Stimulated activated CD8-positive, alpha-beta memory T cell treated with anti-CD3 and anti-CD28 coated beads, Interleukin-12 subunit alpha, Interleukin-12 subunit beta, amount 100 ng/mL, for 24 hours (primary cell): ENCODE measurements around the gene TMEM204.
A peak's percentile ranks its signal among the peaks of the same experiment; 100 is the strongest.

Experiments
- DNase-seq: peaks from one replicate; pipeline ENCODE4 v3.0.0-alpha.2; 2020; ENCODE audit errors: extremely low read depth

TMEM204 gene

DNA sequence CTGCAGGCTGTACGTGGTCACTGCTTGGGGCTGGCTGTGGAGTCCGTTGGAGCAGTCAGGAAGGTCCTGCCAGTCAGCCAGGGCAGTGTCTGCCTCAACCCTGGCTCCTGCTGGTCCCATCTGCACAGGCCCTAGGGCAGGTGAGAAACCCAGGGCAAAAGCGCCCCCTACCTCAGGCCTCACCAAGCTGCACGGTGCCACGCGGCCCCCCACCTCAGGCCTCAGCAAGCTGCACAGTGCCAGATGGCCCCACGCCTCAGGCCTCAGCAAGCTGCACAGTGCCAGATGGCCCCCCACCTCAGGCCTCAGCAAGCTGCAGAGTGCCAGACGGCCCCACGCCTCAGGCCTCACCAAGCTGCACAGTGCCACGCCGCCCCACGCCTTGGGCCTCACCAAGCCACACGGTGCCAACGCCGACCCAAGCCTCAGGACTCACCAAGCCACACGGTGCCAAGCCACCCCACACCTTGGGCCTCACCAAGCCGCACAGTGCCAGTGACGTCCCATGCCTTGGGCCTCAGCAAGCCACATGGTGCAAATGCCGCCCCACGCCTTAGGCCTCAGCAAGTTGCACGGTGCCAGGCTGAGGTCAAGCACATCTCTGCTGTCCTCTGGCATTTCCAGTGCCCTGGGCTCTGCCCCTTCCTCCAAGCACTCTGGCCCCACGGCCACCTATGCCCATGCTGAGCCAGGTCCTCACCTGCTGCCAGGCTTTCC is 5.5 kb downstream of the TMEM204 start:
- DNase-seq = no peak

DNA sequence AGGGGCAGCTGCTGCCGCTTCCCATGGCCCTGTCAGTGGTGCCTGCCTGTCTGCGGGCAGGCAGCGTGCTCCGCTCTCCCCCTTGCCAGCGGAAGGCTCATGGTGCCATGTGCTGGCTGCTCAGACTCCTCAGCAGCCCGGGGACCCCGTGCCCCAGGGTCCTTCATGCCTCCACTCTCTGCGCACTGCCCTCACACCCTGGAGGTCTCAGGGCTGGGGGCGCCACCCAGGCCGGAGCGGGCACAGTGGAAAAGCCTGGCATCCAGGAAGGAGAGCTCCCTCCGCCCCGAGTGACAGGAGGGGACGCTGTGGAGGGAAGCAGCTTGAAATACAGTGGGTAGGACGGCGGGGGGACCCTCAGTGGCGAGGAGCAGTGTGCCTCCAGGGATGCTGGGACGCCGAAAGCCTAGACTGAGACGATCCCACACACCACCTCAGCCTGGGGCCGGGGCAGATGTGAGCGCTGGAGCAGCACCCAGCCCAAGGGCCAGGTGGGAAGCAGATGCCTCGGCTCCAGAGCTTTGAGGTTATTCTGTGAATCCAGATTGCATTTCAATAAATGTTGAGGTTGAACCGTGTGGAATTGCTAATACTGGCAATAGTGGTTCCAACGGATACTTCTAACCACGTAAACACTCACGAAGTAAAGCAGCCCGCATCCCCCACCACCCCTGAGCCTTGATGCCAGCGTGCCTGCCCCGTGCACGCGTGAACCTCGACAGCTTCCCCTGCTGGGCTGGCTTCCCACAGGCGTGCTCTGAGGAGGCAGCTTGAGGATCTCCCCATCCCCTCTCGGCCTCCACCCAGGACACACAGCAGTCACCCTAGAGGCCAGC is 6.5 kb downstream of the TMEM204 start:
- DNase-seq = no peak

DNA sequence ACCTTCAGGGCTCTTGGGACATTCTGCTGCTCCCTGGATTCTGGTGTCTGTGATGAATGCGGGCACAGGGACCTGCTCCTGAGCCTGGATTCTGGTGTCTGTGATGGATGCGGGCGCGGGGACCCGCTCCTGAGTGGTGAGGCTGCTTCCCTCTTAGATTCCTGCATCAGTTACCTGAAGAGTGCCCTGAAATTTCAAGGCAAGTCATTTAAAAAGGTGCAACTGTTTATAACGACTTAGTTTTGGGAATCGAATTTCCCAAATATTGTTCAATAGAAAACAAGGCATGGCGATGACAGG is 7.0 kb downstream of the TMEM204 start:
- no peak for DNase-seq

DNA sequence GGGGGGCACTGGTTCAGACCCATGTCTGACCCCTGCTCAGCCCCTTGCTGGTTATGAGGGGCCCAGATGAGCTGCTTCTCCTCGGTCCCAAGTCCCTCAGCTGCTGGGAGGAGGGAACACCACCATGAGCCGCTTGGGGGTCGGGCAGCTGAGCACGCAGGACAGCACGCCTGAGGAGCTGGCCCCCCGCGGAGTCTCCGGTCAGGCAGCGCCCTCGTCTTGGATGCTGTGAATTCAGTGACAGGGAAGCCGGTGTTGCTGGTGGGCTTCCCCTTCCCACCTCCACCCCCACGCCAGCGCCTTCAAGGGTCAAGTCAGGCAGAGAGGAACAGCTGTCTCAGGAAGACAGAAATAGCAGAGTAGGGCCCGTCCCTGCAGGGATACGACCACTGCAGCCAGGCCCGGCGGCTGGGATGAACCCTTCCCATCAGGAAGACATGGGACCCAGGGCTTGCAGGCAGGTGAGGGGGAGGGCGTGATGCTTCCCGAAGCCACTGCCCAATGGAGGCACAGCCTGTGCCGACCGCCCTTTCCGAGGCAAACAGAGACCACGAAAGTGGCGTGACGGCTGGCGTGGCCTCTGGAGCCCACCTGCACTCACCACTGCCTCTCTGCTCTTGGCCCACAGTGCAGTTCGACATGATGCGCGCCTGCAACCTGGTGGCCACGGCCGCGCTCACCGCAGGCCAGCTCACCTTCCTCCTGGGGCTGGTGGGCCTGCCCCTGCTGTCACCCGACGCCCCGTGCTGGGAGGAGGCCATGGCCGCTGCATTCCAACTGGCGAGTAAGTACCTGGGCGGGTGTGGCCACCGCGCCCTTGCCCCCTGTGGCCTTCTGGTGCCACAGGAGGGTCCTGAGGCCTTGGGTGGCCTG is 8.1 kb downstream of the TMEM204 start:
- DNase-seq = no peak

DNA sequence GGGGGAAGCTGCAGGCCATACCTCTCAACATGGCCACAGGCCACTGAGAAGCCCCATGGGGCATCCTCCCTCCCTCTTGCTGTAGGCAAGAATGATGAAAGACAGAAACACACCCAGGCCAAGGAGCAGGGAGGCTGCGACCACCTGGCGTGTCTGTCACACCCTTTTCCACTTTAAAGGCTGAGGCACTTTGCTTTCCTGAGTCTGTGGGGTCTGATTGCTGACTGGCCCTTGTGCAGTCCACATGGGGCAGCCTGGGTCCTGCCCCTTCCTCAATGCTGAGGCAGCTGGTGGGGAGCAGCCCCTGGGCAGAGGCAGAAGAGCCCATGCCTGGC is 8.7 kb downstream of the TMEM204 start:
- DNase-seq = no peak

DNA sequence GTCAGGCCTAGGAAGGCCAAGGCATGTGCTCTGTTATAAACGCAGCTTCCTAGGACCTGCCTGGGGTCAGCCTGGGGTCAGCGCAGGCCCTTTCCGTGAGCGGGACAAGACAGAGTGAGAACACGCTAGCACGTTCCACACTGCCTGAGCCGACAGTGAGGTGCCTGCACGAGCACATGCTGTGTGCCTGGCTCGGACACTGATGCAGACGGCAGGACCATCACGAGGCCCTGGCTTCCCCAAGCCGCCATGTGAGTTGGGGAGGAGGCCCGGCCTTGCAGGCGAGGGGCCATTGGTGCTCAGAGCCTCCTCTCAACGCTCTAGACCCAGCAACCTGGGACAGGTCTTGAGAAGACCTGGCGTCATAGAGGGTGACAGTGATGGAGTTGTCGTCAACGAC is 9.1 kb downstream of the TMEM204 start:
- DNase-seq = no peak

DNA sequence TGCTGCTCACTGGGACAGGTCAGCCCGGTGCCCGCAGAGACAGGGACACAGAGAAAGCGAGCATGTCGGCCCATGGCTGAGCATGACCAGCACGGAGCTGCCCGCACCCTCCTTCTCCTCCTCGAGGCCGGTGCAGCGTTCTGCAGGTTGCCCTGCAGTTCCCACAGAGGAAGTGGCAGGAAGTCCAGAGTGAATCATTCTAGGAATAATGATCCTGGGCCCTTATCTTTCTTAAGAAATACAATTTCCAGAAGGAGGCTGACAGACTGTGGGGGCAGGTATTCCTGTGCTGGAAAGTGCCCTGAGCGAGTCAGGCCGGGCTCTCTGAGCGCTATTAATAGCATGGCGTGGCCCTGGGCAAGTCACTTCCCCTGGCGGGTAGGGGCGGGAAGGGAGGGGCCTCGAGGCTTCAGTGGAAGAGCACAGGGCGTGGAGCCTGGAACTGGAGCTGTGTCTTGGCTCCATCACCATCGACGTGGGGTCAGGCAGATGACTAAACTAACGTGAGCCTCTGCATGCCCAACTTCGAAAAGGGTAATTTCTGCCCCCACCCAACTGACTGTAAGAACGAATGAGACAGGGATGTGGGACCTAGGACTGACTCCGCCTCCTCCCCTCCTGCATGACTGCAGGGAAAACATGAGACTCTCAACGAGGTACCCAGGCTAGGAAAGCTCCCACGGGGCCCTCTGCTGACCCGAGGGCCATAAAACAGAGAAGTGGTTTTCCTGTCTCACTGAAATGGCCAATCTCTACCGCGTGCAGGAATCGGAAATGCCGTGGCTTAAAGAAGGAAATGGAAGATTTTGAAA is 9.8 kb downstream of the TMEM204 start:
- peak; percentile 31 for DNase-seq

DNA sequence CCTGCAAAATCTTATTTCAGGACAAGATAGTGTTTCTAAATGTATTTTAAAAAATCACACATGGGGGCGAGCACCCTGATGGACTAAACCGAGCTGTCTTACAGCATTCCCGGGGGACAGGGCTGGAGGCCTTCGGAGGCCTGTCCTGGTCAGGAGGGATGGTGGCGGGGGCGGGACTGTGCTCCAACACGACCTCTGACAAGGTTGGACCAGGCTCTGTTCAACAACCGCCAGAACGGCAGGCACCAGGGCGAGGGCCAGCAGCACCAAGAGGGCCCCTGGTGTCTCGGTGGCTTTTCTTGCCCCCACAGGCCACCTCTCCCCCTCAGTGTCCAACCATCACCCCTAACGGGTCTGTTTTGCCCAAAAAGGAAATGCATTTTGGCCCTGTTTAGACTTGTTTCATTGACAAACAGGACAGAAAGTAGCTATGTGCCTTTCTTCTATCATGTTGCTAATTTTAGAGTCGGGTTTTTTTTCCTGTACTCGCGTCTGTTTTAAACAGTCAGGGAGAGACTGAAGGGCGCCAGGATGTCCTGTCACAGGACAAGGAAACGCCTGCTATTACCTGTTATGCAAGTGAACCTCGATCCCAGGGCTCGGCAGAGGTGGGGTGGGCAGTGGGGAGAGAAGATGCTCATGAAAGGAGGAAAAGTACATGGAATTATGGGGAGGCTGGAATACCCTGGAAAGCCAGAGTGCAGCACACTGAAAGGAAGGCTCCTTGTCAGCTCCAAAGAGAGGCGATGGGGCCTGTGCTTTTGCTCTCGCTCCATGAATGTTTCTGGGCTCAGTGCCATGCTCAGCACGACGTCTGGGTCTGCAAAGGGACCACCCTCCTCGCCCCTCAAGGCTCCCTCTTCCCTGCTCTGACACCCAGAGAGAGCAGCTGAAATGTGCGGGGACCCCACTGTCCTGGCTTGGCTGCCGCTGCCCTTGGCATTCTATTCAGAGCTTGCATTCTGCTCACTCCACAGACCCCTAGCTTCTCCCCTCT is 11.9 kb downstream of the TMEM204 start:
- no peak for DNase-seq

DNA sequence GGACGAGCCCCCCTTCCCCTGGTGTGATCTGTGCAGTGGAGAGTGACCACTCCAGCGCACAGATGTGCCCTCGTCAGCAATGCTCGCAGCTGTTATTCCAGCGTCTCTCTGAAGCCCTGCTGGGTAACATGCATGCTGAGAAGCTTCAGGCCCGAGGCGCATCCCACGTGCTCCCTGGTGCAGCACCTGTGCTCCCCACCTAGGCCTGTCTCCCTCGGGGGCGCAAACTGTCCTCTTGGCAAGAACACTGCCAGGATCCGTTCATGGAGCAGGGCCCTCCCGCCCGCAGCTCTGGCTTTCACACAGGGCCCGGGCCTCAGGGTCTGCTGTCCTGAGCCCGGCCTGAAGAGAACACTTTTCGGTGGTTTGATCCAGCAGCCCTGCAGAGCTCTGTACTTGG is 13.0 kb downstream of the TMEM204 start:
- no peak for DNase-seq

DNA sequence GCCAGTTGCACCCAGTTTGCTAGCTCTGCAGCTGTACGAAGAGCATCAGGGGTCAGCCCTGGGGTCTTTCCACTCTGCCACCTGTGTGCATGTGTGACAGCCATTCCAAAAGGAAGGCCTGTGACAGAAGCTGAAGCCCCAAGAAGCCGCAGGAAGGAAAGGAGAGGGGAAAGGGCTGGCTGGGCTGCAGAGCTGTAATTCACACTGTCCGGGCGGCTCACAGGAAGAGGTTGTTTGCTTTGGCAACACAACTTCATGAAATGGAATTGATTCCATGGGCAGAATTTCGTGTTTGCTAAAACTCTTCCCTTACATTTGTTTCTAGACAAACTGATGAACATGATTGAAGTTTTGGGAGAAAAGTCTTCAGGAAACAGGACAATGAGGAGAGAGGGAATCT is 14.8 kb downstream of the TMEM204 start:
- DNase-seq = no peak

DNA sequence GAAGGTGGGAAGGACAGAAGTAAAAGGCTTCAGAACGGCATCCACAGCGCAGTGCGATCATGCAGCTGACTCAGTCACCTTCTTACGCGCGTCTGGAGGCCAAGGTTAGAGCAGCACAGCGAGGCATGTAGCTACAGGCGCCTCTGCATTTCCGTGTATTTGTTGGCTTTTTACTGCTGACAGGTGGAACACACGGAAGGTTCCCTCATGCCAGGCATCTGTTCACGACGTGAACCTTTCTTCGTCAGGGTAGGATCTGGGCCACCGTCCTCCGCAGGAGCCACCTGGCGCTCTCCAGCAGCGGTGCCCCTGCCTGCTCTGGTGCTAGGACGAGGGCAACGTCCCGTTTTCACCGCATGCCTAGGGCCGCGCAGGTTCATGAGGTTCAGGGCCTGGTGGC is 15.3 kb downstream of the TMEM204 start:
- DNase-seq = no peak

DNA sequence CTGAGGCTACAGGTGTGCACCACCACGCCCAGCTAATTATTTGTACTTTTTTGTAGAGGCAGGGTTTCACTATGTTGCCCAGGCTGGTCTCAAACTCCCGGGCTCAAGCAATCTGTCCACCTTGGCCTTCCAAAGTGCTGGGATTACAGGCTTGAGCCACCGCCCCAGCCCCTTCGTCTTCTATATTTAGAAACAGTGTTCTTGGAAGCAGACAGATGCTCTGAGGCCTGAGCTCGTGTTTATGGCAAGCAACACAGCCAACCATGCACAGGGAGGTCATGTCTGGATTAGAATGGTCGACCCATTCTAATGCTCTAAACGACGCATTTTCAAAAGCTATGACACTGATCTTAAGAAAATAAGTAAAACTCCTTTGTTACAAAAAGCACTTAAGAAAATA is 16.6 kb downstream of the TMEM204 start:
- no peak for DNase-seq

DNA sequence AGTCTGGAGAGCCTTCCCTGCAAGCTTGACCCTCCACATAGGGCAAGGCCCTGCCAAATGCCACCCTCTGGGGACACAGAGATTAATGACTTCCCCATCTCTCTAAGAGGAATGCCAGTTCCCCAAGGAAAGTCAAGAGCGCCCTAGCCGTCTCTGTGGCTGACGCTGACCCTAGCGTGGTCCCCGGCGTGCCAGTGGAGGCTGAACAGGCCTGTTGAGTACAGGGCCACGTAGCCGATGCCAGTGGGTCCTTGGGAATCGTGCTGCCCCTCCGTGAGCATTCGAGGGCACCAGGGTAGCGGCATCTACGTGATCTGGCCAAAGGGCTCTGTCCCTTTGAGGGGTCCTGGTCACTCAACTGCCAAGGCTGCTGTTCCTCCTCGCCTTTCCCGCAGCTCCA is 17.2 kb downstream of the TMEM204 start:
- no peak for DNase-seq

DNA sequence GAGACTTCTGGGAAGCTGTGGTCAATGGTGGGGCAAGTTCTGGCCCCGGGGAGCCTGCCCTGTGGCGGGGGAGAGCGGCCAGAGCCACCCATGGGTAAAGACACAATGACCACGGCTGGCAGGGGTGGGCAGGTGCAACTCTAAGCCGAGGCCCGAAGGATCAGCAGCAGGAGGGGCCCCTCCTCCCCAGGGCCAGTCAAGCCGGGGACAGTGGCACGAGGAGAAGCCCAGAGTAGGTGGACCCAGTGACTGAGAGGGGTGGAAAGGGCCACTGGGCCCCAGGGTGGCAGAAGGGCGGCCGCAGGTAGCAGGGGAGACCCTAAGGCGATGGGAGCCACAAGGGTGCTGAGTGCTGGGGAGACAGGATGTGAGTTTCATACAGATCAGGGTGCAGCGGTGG is 17.7 kb downstream of the TMEM204 start:
- no peak for DNase-seq

DNA sequence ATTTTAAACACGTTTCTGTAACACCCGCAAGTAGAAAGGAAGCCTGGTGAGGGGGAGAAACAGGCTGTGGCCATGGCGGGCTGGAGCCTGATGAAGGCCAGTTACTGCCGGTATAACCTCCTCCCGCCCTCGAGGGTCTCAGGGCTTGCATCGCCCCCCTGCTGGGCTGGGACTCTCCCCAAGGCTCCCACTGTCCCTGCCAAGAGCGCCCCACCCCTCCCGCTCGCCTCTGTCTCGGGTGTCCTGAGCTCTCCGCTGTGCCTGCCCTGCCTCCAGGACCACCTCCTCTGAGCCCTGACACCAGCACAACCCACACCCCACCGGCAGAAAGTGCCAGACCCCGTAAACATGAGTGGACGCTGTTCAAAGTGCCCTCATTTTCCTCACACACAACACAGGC is 18.7 kb downstream of the TMEM204 start:
- DNase-seq = no peak

DNA sequence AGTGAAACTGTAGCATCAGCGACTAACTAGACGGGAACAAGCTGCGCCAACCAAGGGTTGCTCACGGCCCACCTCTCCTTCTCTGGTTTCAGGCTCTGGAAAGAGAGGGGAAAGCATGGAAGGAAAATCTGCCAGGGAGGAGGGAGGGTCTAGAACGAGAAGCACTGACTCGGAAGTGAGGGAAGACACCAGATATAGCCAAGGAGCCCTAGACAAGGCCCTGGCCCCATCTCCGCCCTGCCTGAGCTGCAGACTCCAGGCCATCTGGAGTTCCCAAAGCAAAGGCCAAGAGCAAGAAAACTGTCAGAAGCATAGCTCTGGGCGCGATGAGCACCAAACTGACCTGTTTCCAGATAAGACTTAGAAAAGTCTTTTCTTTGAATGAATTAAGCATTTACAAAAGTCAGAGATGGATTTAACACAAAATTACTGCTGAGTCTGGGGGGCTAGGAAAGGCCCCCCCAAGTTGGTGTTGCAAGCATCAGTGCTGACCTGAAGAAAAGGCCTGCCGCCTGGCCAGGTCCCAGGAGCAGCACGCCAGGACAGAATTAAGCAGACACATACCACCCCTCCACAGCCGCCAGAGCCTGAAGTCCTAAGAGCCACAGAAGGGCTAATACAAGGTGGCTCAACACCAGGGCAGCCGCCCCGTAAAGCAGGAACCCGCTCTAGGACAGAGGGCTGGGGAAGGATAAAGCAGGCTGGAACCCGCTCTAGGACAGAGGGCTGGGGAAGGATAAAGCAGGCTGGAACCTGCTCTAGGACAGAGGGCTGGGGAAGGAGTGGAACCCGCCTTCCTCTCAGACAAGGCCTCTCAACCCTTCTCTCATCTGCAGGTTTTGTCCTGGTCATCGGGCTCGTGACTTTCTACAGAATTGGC is 20.7 kb downstream of the TMEM204 start:
- DNase-seq = no peak

DNA sequence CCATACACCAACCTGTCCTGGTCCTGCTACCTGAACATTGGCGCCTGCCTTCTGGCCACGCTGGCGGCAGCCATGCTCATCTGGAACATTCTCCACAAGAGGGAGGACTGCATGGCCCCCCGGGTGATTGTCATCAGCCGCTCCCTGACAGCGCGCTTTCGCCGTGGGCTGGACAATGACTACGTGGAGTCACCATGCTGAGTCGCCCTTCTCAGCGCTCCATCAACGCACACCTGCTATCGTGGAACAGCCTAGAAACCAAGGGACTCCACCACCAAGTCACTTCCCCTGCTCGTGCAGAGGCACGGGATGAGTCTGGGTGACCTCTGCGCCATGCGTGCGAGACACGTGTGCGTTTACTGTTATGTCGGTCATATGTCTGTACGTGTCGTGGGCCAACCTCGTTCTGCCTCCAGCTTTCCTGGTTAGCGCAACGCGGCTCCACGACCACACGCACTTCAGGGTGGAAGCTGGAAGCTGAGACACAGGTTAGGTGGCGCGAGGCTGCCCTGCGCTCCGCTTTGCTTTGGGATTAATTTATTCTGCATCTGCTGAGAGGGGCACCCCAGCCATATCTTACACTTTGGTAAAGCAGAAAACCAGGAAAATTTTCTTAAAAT is 21.5 kb downstream of the TMEM204 start:
- DNase-seq = no peak

DNA sequence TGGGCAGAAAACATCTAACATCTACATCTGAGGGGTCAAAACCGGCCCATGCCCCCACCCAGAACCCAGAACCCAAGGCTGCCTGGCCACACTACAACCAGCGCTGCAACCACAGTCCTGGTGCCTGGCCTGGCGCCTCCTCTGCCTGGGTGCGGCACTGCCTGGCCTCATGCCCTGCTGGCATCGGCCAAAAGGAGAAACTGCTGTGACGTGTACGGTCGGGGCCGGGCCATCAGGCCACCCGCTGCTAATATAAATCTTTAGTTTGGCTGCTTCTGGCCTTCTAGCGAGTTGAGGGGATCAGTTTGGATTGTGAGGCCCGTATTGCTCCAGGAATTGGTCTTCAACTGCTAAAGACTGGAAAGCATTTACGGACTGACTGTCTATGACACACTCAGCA is 22.8 kb downstream of the TMEM204 start:
- DNase-seq = no peak

DNA sequence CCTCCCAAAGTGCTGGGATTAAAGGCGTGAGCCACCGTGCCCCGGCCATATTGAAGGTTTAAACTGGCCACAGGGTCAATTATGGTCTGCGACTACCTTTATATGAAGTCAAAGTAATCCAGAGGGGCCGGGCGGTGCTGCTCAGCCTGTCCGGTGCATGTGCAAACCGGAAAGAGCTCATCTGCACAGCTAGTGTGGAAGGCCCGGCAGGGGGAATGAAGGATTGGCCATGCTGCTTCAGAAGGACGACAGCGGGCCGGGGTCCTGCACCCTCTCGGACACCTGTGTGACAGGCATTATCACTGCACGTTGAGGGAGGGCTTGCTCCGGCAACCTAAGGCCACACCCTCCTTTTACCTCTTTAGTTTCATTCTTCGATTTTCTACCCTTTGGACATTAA is 23.6 kb downstream of the TMEM204 start:
- no peak for DNase-seq
